ENCODE data around the gene RMND1. TPM values are rescaled to one million over a fixed set of nuclear protein-coding genes. Genes with fewer than 3 reads are reported as not detected.

RMND1 gene
- total and polyA plus RNA-seq, 2 of the 13 experiments (the other 11 are each of a cell fraction or from before 2014, with no cell fraction given) = 34.0 to 72.5 TPM

- peak; percentile 80; the same call in 2 of the 3 replicates for TF ChIP-seq MXI1 (IDR thresholded peaks at IDR 0.05; ENCODE audit: borderline replicate concordance, low read depth, low read length)
- TF ChIP-seq KMT2B (CRISPR knock-in tag; IDR thresholded peaks at IDR 0.05) = peak; percentile 37; the same call in 1 of the 2 replicates
- peak; percentile 34; the same call in 1 of the 2 replicates for TF ChIP-seq NR0B2 (CRISPR knock-in tag; IDR thresholded peaks at IDR 0.05)
- no peak for TF ChIP-seq NFYC (CRISPR knock-in tag; IDR thresholded peaks at IDR 0.05)
- no peak for TF ChIP-seq TRIM22 (IDR thresholded peaks at IDR 0.05)
- TF ChIP-seq NFATC3 (CRISPR knock-in tag; IDR thresholded peaks at IDR 0.05) = no peak
- TF ChIP-seq ZNF670 (CRISPR knock-in tag; IDR thresholded peaks at IDR 0.05; ENCODE audit: borderline replicate concordance) = 0 out of 2 replicates have a peak, but pooled peaks have one; percentile 29
- TF ChIP-seq ZNF556 (CRISPR knock-in tag; IDR thresholded peaks at IDR 0.05; ENCODE audit: borderline replicate concordance) = peak; percentile 13; the same call in 1 of the 2 replicates
- TF ChIP-seq HOXA7 (CRISPR knock-in tag; IDR thresholded peaks at IDR 0.05) = no peak
- TF ChIP-seq ZBTB14 (CRISPR knock-in tag; IDR thresholded peaks at IDR 0.05) = peak; percentile 94
- peak; percentile 42; the same call in 1 of the 2 replicates for TF ChIP-seq PRDM15 (CRISPR knock-in tag; IDR thresholded peaks at IDR 0.05)
- no peak for TF ChIP-seq ZNF234 (CRISPR knock-in tag; conservative IDR thresholded peaks at IDR 0.05)
- TF ChIP-seq ZNF362 (CRISPR knock-in tag; IDR thresholded peaks at IDR 0.05; ENCODE audit: borderline replicate concordance) = peak; percentile 18; the same call in 1 of the 2 replicates
- peak; percentile 40; the same call in 1 of the 2 replicates for TF ChIP-seq ZNF12 (CRISPR knock-in tag; IDR thresholded peaks at IDR 0.05)
- TF ChIP-seq HMGXB4 (CRISPR knock-in tag; IDR thresholded peaks at IDR 0.05; ENCODE audit: borderline replicate concordance in 1 of 2, low read depth in 1 of 2) = peak in 1 of 2 experiments; percentile 40; a peak in 1 of 4 replicates
- no peak for TF ChIP-seq ZNF180 (CRISPR knock-in tag; IDR thresholded peaks at IDR 0.05; ENCODE audit: borderline replicate concordance, low read depth)
- TF ChIP-seq RORA (CRISPR knock-in tag; IDR thresholded peaks at IDR 0.05) = no peak
- TF ChIP-seq HDAC1 (CRISPR knock-in tag; IDR thresholded peaks at IDR 0.05) = peak; percentile 65; the same call in 1 of the 2 replicates
- TF ChIP-seq MIER2 (CRISPR knock-in tag; IDR thresholded peaks at IDR 0.05) = no peak
These were observed 42.5 kb upstream of the RMND1 start (continued) for GRCh38 chr6:151494235-151494935.

Data from HepG2 (cell line).